ENCODE data around the gene MS4A6E.

MS4A6E gene

GRCh38 chr11:60328460-60328859 lies 1.4 kb downstream of the MS4A6E start:
- no peaks in the 10 kb centered on the region for H3K79me2 ChIP-seq (ENCODE audit: insufficient read depth, low read depth)

GRCh38 chr11:60332846-60333245 lies 5.8 kb downstream of the MS4A6E start:
- Histone ChIP-seq H3K36me3 (ENCODE audit: insufficient read depth) (no peaks in the 10 kb centered on the region), H3K79me2 (ENCODE audit: insufficient read depth, low read depth) (no peaks in the 10 kb centered on the region), H3K9ac (no peak overlapping the region), H3K27ac (no peak overlapping the region), H4K20me1 (ENCODE audit: insufficient read depth) (no peaks in the 10 kb centered on the region), H2AFZ (ENCODE audit: low read depth) (no peak overlapping the region), H3K4me2 (no peak overlapping the region), H3K4me3 (IDR thresholded peaks at IDR 0.05; ENCODE audit: insufficient read depth, low read depth, low read length) (no peak overlapping the region), H3K27me3 (ENCODE audit: insufficient read depth, low read depth) (no peaks in the 10 kb centered on the region), H3K4me1 (ENCODE audit: low read depth, poor library complexity, severe bottlenecking) (no peaks in the 10 kb centered on the region)
- TF ChIP-seq, protein P1, sequence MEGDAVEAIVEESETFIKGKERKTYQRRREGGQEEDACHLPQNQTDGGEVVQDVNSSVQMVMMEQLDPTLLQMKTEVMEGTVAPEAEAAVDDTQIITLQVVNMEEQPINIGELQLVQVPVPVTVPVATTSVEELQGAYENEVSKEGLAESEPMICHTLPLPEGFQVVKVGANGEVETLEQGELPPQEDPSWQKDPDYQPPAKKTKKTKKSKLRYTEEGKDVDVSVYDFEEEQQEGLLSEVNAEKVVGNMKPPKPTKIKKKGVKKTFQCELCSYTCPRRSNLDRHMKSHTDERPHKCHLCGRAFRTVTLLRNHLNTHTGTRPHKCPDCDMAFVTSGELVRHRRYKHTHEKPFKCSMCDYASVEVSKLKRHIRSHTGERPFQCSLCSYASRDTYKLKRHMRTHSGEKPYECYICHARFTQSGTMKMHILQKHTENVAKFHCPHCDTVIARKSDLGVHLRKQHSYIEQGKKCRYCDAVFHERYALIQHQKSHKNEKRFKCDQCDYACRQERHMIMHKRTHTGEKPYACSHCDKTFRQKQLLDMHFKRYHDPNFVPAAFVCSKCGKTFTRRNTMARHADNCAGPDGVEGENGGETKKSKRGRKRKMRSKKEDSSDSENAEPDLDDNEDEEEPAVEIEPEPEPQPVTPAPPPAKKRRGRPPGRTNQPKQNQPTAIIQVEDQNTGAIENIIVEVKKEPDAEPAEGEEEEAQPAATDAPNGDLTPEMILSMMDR (conservative IDR thresholded peaks at IDR 0.05; ENCODE audit: low read depth, low read length): no peak

More at GRCh38 chr11:60328460-60328859, 1.4 kb downstream of the MS4A6E start:
- no peak overlapping the region for H3K27ac ChIP-seq
- no peak overlapping the region for H3K4me2 ChIP-seq
- H2AFZ ChIP-seq (ENCODE audit: low read depth): no peak overlapping the region
- no peak overlapping the region for H3K9ac ChIP-seq
- no peak overlapping the region for H3K4me3 ChIP-seq (IDR thresholded peaks at IDR 0.05; ENCODE audit: insufficient read depth, low read depth, low read length)
- TF ChIP-seq, protein P1 (conservative IDR thresholded peaks at IDR 0.05; ENCODE audit: low read depth, low read length): no peak
- H3K36me3 ChIP-seq (ENCODE audit: insufficient read depth): no peaks in the 10 kb centered on the region
- H3K27me3 ChIP-seq (ENCODE audit: insufficient read depth, low read depth): no peaks in the 10 kb centered on the region
- no peaks in the 10 kb centered on the region for H4K20me1 ChIP-seq (ENCODE audit: insufficient read depth)
- no peaks in the 10 kb centered on the region for H3K4me1 ChIP-seq (ENCODE audit: low read depth, poor library complexity, severe bottlenecking)

GRCh38 chr11:60334005-60334620 lies 7.1 kb downstream of the MS4A6E start:
- no peaks in the 10 kb centered on the region for H3K79me2 ChIP-seq (ENCODE audit: insufficient read depth, low read depth)
- H3K36me3 ChIP-seq (ENCODE audit: insufficient read depth): no peaks in the 10 kb centered on the region
- no peaks in the 10 kb centered on the region for H3K4me1 ChIP-seq (ENCODE audit: low read depth, poor library complexity, severe bottlenecking)
- no peak overlapping the region for H3K27ac ChIP-seq
- H4K20me1 ChIP-seq (ENCODE audit: insufficient read depth): no peaks in the 10 kb centered on the region
- H3K4me3 ChIP-seq (IDR thresholded peaks at IDR 0.05; ENCODE audit: insufficient read depth, low read depth, low read length): no peak overlapping the region
- no peak overlapping the region for H3K9ac ChIP-seq
- TF ChIP-seq, protein P1 (conservative IDR thresholded peaks at IDR 0.05; ENCODE audit: low read depth, low read length): peak; percentile 90
- H2AFZ ChIP-seq (ENCODE audit: low read depth): peak overlapping the region; percentile 61; the same call in 1 of the 2 replicates
- H3K4me2 ChIP-seq: no peak overlapping the region
- no peaks in the 10 kb centered on the region for H3K27me3 ChIP-seq (ENCODE audit: insufficient read depth, low read depth)

DNA sequence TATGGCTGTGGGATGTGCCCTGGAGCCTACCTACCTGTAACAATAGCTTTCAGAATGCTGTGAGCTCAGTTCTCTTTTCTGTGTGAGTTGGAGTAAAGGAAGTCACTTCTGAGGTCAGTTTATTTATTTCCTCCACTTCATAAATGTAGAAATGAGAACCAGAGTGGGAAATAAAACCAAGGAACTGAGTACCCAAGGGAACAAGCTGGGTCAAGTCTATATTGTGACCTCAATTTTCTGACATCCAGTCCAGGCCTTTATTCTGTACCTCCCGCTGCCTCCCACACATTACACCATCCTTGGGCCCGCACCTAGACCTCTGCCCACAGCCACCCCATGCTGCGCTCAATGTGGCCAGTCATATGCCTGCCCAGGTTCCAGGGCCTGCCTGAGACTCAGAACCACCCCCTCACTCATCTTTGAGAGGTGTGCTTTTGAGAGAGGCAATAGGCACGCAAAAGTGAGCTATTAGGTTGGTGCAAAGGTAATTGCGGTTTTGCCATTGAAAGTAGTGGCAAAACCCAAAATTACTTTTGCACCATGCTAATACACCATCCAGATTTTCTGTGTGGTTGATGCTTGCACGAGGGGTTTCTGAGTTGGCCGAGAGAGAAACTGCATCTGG lies 9.8 kb downstream of the MS4A6E start:
- Histone ChIP-seq H4K20me1 (ENCODE audit: insufficient read depth) (no peaks in the 10 kb centered on the region), H3K27me3 (ENCODE audit: insufficient read depth, low read depth) (no peaks in the 10 kb centered on the region), H3K36me3 (ENCODE audit: insufficient read depth) (no peaks in the 10 kb centered on the region), H3K9ac (no peak overlapping the region), H2AFZ (ENCODE audit: low read depth) (no peak overlapping the region), H3K27ac (no peak overlapping the region), H3K4me1 (ENCODE audit: low read depth, poor library complexity, severe bottlenecking) (no peaks in the 10 kb centered on the region), H3K4me3 (IDR thresholded peaks at IDR 0.05; ENCODE audit: insufficient read depth, low read depth, low read length) (no peak overlapping the region), H3K79me2 (ENCODE audit: insufficient read depth, low read depth) (no peaks in the 10 kb centered on the region), H3K4me2 (no peak overlapping the region)
- TF ChIP-seq, protein P1 (conservative IDR thresholded peaks at IDR 0.05; ENCODE audit: low read depth, low read length): no peak

Data from KMS-11 (cell line).